Measurements from ENCODE around the gene DCAF10. TPM values are rescaled to one million over a fixed set of nuclear protein-coding genes. Genes with fewer than 3 reads are reported as not detected.

Gene DCAF10
- polyA plus RNA-seq, 1 donor from 2014 or later: 23.3 TPM

DNA sequence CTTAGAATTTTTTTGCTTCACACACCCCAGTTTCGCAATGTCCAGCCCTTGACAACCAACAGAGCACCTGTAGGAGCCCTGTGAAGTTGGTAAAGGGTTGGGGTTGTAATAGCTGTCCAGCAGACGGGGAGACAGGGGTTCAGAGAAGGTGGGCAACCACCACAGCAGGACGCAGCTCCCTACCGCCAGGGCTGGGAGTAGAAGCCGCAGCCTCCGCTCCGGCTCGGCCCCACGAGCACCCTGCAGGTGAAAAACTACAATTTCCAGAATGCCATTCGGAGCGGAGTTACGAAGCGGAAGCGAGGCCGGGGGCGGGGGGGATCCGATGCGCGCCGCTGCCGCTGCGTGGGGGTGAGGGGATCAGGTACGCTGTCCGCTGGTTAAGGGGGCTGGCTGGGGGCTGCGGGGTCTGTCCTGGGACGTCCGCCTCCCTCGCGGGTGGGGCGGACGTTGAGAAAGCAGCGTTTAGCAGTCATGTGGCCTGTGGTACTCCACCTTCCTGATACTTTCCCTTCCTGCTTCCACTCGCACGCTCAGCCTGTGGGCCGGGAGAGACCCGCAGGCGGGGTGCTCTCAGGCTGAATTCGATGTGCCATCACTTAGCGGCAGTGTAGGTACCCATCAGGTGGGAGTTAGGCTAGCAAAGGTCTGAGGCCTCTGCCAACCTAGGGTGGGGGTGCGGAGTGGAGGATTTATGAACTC, 47.0 kb upstream of the DCAF10 start, which contains the start of gene TRMT10B:
Gene TRMT10B (plus strand): TSS at position 317 of the 702 bp plus-strand sequence. CDS start 8,127 bp downstream, outside the sequence.
- H3K27me3 ChIP-seq (ENCODE audit: insufficient read depth, low read depth, low read length): no peaks in the 10 kb centered on the region
- peak within 1 kb of the TSS; percentile 64 for H3K9ac ChIP-seq (ENCODE audit: low read length)
- H3K27ac ChIP-seq (ENCODE audit: low read length): peak within 1 kb of the TSS; percentile 58
- TF ChIP-seq MXI1 (conservative IDR thresholded peaks at IDR 0.05; ENCODE audit: poor library complexity, severe bottlenecking): peak; percentile 83
- peak; percentile 26 for TF ChIP-seq SMC3 (conservative IDR thresholded peaks at IDR 0.05; ENCODE audit: poor library complexity)
- TF ChIP-seq EP300 (conservative IDR thresholded peaks at IDR 0.05; ENCODE audit: poor library complexity, severe bottlenecking): no peak
- TF ChIP-seq, protein P1, sequence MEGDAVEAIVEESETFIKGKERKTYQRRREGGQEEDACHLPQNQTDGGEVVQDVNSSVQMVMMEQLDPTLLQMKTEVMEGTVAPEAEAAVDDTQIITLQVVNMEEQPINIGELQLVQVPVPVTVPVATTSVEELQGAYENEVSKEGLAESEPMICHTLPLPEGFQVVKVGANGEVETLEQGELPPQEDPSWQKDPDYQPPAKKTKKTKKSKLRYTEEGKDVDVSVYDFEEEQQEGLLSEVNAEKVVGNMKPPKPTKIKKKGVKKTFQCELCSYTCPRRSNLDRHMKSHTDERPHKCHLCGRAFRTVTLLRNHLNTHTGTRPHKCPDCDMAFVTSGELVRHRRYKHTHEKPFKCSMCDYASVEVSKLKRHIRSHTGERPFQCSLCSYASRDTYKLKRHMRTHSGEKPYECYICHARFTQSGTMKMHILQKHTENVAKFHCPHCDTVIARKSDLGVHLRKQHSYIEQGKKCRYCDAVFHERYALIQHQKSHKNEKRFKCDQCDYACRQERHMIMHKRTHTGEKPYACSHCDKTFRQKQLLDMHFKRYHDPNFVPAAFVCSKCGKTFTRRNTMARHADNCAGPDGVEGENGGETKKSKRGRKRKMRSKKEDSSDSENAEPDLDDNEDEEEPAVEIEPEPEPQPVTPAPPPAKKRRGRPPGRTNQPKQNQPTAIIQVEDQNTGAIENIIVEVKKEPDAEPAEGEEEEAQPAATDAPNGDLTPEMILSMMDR (IDR thresholded peaks at IDR 0.05; ENCODE audit: poor library complexity, severe bottlenecking): no peak
- TF ChIP-seq, protein P2, sequence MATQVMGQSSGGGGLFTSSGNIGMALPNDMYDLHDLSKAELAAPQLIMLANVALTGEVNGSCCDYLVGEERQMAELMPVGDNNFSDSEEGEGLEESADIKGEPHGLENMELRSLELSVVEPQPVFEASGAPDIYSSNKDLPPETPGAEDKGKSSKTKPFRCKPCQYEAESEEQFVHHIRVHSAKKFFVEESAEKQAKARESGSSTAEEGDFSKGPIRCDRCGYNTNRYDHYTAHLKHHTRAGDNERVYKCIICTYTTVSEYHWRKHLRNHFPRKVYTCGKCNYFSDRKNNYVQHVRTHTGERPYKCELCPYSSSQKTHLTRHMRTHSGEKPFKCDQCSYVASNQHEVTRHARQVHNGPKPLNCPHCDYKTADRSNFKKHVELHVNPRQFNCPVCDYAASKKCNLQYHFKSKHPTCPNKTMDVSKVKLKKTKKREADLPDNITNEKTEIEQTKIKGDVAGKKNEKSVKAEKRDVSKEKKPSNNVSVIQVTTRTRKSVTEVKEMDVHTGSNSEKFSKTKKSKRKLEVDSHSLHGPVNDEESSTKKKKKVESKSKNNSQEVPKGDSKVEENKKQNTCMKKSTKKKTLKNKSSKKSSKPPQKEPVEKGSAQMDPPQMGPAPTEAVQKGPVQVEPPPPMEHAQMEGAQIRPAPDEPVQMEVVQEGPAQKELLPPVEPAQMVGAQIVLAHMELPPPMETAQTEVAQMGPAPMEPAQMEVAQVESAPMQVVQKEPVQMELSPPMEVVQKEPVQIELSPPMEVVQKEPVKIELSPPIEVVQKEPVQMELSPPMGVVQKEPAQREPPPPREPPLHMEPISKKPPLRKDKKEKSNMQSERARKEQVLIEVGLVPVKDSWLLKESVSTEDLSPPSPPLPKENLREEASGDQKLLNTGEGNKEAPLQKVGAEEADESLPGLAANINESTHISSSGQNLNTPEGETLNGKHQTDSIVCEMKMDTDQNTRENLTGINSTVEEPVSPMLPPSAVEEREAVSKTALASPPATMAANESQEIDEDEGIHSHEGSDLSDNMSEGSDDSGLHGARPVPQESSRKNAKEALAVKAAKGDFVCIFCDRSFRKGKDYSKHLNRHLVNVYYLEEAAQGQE (IDR thresholded peaks at IDR 0.05; ENCODE audit: borderline replicate concordance): peak; percentile 19
- peak; percentile 47 for TF ChIP-seq TAF1 (IDR thresholded peaks at IDR 0.05; ENCODE audit: low read depth)
- peak; percentile 79 for TF ChIP-seq POLR2AphosphoS5 (IDR thresholded peaks at IDR 0.05)
- TF ChIP-seq EZH2 (IDR thresholded peaks at IDR 0.05; ENCODE audit: borderline replicate concordance, insufficient read depth, low read length, poor library complexity, severe bottlenecking): no peak
- no peaks in the 10 kb centered on the region for H3K9me3 ChIP-seq (ENCODE audit: low read length)
- H3K36me3 ChIP-seq (ENCODE audit: insufficient read depth, low read length): no peaks in the 10 kb centered on the region
- H3F3A ChIP-seq (ENCODE audit: insufficient read depth, low read length, poor library complexity, severe bottlenecking): no peaks in the 10 kb centered on the region
- H3K9me2 ChIP-seq (ENCODE audit: insufficient read depth, low read length): no peaks in the 10 kb centered on the region
- peak within 1 kb of the TSS; percentile 78 for H3K4me3 ChIP-seq (ENCODE audit: low read length)
- peak within 1 kb of the TSS; percentile 85 for H3K4me2 ChIP-seq (ENCODE audit: low read length)
- H3K79me2 ChIP-seq (replicated peaks; ENCODE audit: insufficient read depth, low read length): no peaks in the 10 kb centered on the region
- H2AFZ ChIP-seq (ENCODE audit: low read depth, low read length): peak within 1 kb of the TSS; percentile 78
- no peaks in the 10 kb centered on the region for H4K20me1 ChIP-seq (ENCODE audit: insufficient read depth)

DNA sequence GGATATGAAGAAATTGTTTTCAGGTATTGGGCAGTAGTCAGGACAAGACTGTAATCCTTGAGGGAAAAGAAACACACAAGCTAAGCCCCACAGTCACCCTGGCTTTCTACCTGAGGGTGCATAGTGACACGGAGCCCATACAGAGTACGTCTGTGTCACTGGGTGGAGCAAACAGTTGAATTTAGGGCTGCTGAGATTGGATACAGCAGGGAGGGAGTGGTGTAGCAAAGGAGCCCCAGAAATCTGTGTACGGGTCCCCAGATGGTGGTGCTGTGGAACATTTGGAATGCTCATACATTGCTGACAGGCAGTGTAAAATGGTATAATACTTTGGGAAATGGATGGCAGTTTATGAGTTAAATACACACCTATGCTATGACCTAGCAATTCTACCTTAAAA, 41.9 kb upstream of the DCAF10 start:
- no peak for TF ChIP-seq EZH2 (IDR thresholded peaks at IDR 0.05; ENCODE audit: borderline replicate concordance, insufficient read depth, low read length, poor library complexity, severe bottlenecking)
- TF ChIP-seq RAD21 (conservative IDR thresholded peaks at IDR 0.05): no peak
- no peak for TF ChIP-seq POLR2AphosphoS5 (IDR thresholded peaks at IDR 0.05)
- H2AFZ ChIP-seq (ENCODE audit: low read depth, low read length): no peak overlapping the region
- H4K20me1 ChIP-seq (ENCODE audit: insufficient read depth): no peaks in the 10 kb centered on the region
- H3K9ac ChIP-seq (ENCODE audit: low read length): no peak overlapping the region
- no peak overlapping the region for H3K4me2 ChIP-seq (ENCODE audit: low read length)
- no peaks in the 10 kb centered on the region for H3F3A ChIP-seq (ENCODE audit: insufficient read depth, low read length, poor library complexity, severe bottlenecking)
- H3K79me2 ChIP-seq (replicated peaks; ENCODE audit: insufficient read depth, low read length): no peaks in the 10 kb centered on the region
- H3K36me3 ChIP-seq (ENCODE audit: insufficient read depth, low read length): no peaks in the 10 kb centered on the region
- no peaks in the 10 kb centered on the region for H3K9me2 ChIP-seq (ENCODE audit: insufficient read depth, low read length)
- H3K4me3 ChIP-seq (ENCODE audit: low read length): no peak overlapping the region
- no peaks in the 10 kb centered on the region for H3K27me3 ChIP-seq (ENCODE audit: insufficient read depth, low read depth, low read length)
- no peaks in the 10 kb centered on the region for H3K9me3 ChIP-seq (ENCODE audit: low read length)
- H3K27ac ChIP-seq (ENCODE audit: low read length): no peak overlapping the region

Measured in neural cell (in vitro differentiated cells).